Measurements from ENCODE around the gene MAML1.
A peak's percentile ranks its signal among the peaks of the same experiment; 100 is the strongest.

The MAML1 gene

DNA sequence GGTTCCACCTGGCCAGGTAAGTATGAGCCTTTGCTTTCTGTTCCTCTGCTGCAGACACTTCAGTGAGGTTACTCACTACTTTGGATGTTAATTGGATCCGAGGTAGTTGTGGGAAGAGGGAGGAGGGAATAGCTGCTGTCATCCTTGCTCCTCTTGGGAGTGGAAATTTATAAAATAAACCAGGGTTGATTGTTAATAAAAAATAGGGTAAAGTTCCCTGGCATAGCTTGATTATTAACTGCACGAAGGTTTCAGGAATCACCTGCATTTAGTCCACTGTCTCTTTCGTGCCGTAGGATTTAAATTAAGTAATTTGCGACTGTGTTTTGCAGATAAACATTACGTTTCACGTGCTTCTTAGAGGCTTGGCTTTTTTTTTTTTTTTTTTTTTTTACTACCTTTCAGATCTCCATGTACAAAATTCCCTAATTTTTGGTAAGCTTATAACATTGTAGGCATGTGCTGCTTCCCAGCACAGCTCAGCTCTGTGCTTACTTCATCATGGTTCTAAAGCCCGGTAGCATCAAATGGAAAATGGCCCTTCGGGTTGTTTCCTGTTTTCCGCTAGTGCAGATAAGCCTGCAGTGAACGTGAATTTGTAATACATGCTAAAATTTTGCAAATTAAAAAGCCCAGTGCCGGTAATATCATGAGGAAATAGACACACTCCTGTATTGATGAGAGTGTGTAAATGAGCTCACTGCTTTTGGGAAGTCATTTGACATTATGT is 34.3 kb downstream of the MAML1 start:
- ATAC-seq (ENCODE audit: insufficient read depth, low read depth) = no peak
- H3K79me2 ChIP-seq (ENCODE audit: insufficient read depth, low read length) = peaks cover 57% of the 10 kb centered on the region
- H3K36me3 ChIP-seq (ENCODE audit: insufficient read depth, low read length) = peaks cover 74% of the 10 kb centered on the region

DNA sequence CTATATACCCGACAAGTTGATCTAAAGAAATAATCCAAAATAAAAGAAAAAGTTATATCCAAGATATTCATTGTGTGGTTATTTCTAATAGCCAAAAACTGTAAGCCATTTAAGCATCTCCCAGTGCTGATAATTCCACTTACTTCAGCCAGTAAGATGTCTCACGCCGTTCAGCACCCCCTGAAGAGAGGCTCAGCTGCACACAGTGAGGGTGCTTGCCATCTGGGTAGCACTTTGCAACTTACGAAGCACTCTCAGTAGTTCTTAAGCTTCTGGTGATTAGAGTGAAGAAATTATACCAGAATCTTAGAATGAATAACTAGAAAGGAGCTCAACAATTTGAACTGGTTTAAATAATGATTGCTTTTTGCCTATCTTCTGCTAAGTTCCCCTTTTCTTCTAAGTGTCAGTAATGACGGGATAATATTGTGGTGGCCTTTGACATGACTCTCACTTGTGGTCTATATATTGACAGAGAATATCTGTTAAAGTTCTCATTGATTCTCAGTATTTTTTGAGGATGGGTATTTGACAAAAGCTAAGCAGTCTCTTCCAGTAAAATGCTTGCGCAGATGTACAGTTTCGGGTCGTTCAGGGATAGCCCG is 35.0 kb downstream of the MAML1 start:
- H3K4me2 ChIP-seq (ENCODE audit: insufficient read depth, low read length) = no peak overlapping the region
- H3K9ac ChIP-seq (ENCODE audit: low read depth, low read length) = no peak overlapping the region
- H3K4me1 ChIP-seq (ENCODE audit: insufficient read depth, low read length) = 0 out of 2 replicates have a peak, but pooled peaks cover 4% of the 10 kb centered on the region
- no peak overlapping the region for H2AFZ ChIP-seq (ENCODE audit: low read depth, low read length)
- no peak overlapping the region for H3K27ac ChIP-seq (ENCODE audit: low read length)
- H4K20me1 ChIP-seq (ENCODE audit: insufficient read depth, low read length) = peaks cover 50% of the 10 kb centered on the region
- TF ChIP-seq, protein P1, sequence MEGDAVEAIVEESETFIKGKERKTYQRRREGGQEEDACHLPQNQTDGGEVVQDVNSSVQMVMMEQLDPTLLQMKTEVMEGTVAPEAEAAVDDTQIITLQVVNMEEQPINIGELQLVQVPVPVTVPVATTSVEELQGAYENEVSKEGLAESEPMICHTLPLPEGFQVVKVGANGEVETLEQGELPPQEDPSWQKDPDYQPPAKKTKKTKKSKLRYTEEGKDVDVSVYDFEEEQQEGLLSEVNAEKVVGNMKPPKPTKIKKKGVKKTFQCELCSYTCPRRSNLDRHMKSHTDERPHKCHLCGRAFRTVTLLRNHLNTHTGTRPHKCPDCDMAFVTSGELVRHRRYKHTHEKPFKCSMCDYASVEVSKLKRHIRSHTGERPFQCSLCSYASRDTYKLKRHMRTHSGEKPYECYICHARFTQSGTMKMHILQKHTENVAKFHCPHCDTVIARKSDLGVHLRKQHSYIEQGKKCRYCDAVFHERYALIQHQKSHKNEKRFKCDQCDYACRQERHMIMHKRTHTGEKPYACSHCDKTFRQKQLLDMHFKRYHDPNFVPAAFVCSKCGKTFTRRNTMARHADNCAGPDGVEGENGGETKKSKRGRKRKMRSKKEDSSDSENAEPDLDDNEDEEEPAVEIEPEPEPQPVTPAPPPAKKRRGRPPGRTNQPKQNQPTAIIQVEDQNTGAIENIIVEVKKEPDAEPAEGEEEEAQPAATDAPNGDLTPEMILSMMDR (IDR thresholded peaks at IDR 0.05; ENCODE audit: borderline replicate concordance, extremely low read depth, low read length, poor library complexity, severe bottlenecking) = no peak
- TF ChIP-seq EZH2 (IDR thresholded peaks at IDR 0.05; ENCODE audit: borderline replicate concordance, low read depth, low read length, severe bottlenecking) = no peak
- ATAC-seq (ENCODE audit: insufficient read depth, low read depth) (no peak), DNase-seq (no peak)
- no peaks in the 10 kb centered on the region for H3K9me3 ChIP-seq (ENCODE audit: insufficient read depth, low read length, severe bottlenecking)
- H3K27me3 ChIP-seq (ENCODE audit: insufficient read depth, low read length, poor library complexity) = no peaks in the 10 kb centered on the region
- H3K4me3 ChIP-seq (ENCODE audit: low read depth in 1 of 2, low read length in 2 of 2) = no peak overlapping the region
- peaks cover 50% of the 10 kb centered on the region for H3K79me2 ChIP-seq (ENCODE audit: insufficient read depth, low read length)
- H3K36me3 ChIP-seq (ENCODE audit: insufficient read depth, low read length) = peaks cover 81% of the 10 kb centered on the region

More for the DNA sequence above, 34.3 kb downstream of the MAML1 start:
- Histone ChIP-seq H3K4me1 (ENCODE audit: insufficient read depth, low read length) (0 out of 2 replicates have a peak, but pooled peaks cover 6% of the 10 kb centered on the region), H3K4me2 (ENCODE audit: insufficient read depth, low read length) (no peak overlapping the region), H3K27ac (ENCODE audit: low read length) (no peak overlapping the region), H4K20me1 (ENCODE audit: insufficient read depth, low read length) (peaks cover 57% of the 10 kb centered on the region), H3K9ac (ENCODE audit: low read depth, low read length) (no peak overlapping the region), H2AFZ (ENCODE audit: low read depth, low read length) (no peak overlapping the region), H3K9me3 (ENCODE audit: insufficient read depth, low read length, severe bottlenecking) (no peaks in the 10 kb centered on the region), H3K27me3 (ENCODE audit: insufficient read depth, low read length, poor library complexity) (no peaks in the 10 kb centered on the region), H3K4me3 (ENCODE audit: low read depth in 1 of 2, low read length in 2 of 2) (no peak overlapping the region)
- TF ChIP-seq, protein P1 (IDR thresholded peaks at IDR 0.05; ENCODE audit: borderline replicate concordance, extremely low read depth, low read length, poor library complexity, severe bottlenecking) = no peak
- TF ChIP-seq EZH2 (IDR thresholded peaks at IDR 0.05; ENCODE audit: borderline replicate concordance, low read depth, low read length, severe bottlenecking) = no peak
- DNase-seq = no peak

DNA sequence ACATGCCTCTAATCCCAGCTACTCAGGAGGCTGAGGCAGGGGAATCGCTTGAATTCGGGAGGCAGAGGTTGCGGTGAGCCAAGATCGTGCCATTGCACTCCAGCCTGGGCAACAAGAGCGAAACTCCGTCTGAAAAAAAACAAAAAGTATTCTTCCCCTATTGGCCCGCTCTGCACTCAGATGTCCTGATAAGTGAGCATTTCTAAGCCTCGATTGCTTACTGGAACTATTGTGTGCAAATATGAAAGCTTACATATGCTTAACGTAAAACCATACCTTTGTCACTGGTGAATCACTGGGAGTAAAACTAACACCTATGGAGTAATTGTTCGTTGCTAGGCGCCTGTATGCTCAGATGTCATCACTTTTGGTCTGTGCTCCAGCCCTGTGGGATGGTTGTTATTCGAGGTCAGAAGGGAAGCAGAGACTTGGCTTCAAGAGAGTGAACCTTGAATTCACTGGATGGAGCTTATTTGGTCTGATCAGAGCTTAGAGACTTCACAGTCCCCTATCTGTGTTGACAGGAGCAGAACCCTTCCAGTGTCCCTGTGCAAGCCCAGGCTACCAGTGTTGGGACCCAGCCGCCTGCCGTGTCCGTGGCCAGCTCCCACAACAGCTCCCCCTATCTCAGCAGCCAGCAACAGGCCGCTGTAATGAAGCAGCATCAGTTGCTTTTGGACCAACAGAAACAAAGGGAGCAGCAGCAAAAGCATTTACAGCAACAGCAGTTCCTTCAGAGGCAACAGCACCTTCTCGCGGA is 35.9 kb downstream of the MAML1 start:
- Histone ChIP-seq H3K9ac (ENCODE audit: low read depth, low read length) (no peak overlapping the region), H3K79me2 (ENCODE audit: insufficient read depth, low read length) (peaks cover 41% of the 10 kb centered on the region), H3K4me1 (ENCODE audit: insufficient read depth, low read length) (no peaks in the 10 kb centered on the region), H3K4me2 (ENCODE audit: insufficient read depth, low read length) (no peak overlapping the region), H2AFZ (ENCODE audit: low read depth, low read length) (no peak overlapping the region), H3K27ac (ENCODE audit: low read length) (no peak overlapping the region), H4K20me1 (ENCODE audit: insufficient read depth, low read length) (peaks cover 41% of the 10 kb centered on the region), H3K4me3 (ENCODE audit: low read depth in 1 of 2, low read length in 2 of 2) (no peak overlapping the region), H3K27me3 (ENCODE audit: insufficient read depth, low read length, poor library complexity) (no peaks in the 10 kb centered on the region), H3K9me3 (ENCODE audit: insufficient read depth, low read length, severe bottlenecking) (no peaks in the 10 kb centered on the region), H3K36me3 (ENCODE audit: insufficient read depth, low read length) (peaks cover 89% of the 10 kb centered on the region)
- no peak for TF ChIP-seq EZH2 (IDR thresholded peaks at IDR 0.05; ENCODE audit: borderline replicate concordance, low read depth, low read length, severe bottlenecking)
- TF ChIP-seq, protein P1 (IDR thresholded peaks at IDR 0.05; ENCODE audit: borderline replicate concordance, extremely low read depth, low read length, poor library complexity, severe bottlenecking) = peak; percentile 18
- no peak for DNase-seq
- ATAC-seq (ENCODE audit: insufficient read depth, low read depth) = no peak
